Suppressor macrophage treated with lipopolysaccharide for 4 hours (primary cell): ENCODE measurements around the gene GOLGA1.
"Not testable (repeated sequence)": the region's sequence is repeated elsewhere in the genome, so short reads cannot be mapped to it uniquely, and the experiment has no call there.

ENCODE experiments used
- DNase-seq: peaks from one replicate; pipeline ENCODE4 v3.0.0-alpha.2; 2020

GOLGA1 gene

GRCh38 chr9:124855944-124856765 is 84.7 kb downstream of the GOLGA1 start:
- no peak for DNase-seq

GRCh38 chr9:124855566-124855943 is 85.3 kb downstream of the GOLGA1 start:
- no peak for DNase-seq

DNA sequence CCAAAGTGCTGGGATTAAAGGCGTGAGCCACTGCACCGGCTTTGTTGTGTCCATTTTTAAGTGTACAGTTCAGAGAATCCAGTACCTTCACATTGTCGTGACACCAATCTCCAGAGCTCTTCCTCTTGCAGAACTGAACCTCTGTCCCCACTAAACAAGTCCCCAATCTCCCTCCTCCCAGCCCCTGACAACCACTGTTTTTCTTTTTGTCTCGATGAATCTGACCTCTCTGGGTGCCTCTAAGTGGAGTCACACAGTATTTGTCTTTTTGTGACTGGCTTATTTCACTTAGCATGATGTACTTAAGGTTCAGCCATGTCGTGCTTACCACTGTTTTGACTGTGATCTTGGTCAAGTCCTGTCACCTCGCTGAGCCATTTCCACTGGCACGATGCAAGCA is 86.1 kb downstream of the GOLGA1 start:
- DNase-seq: no peak

DNA sequence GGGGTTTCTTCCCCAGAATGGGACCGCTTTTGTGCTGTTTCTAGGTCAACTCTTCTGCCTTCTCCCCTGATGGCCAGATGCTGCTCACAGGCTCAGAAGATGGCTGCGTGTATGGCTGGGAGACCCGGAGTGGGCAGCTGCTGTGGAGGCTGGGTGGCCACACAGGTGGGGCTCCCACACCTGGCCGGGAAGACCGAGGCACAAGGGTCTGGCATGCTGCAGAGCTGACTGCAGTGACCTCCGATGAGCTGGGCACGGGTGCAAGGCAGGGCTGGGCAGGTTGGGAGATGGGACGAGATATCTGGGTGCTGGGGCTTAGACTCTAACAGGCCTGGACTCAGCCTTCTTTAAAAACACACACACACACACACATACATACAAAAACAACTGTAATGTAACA is 86.7 kb downstream of the GOLGA1 start:
- no peak for DNase-seq

GRCh38 chr9:124853605-124854143 is 87.2 kb downstream of the GOLGA1 start:
- DNase-seq: no peak

GRCh38 chr9:124852829-124853531 is 87.9 kb downstream of the GOLGA1 start, which contains the start of gene WDR38:
Gene WDR38 (plus strand): TSS chr9:124853460. CDS start chr9:124853532, 72 bp downstream.
- DNase-seq: peak; percentile 90

GRCh38 chr9:124852121-124852828 is 88.6 kb downstream of the GOLGA1 start:
- DNase-seq: no peak

GRCh38 chr9:124849801-124850200 is 91.1 kb downstream of the GOLGA1 start:
- no peak for DNase-seq

DNA sequence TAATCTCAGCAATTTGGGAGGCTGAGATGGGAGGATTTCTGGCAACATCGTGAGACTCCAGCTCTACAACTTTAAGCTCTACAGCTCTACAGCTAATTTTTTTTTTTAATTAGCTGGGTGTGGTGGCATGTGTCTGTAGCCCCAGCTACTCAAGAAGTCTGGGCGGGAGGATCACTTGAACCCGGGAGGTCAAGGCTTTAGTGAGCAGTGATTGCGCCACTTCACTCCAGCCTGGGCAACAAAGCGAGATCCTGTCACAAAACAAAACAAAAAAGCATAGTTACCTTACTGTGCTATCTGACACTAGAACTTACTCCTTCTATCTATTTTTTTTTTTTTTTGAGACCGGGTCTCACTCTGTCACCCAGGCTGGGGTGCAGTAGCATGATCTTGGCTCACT is 93.9 kb downstream of the GOLGA1 start:
- DNase-seq: no peak

- not testable (repeated sequence) for DNase-seq
Observed at GRCh38 chr9:124846467-124846866, 94.4 kb downstream of the GOLGA1 start.

DNA sequence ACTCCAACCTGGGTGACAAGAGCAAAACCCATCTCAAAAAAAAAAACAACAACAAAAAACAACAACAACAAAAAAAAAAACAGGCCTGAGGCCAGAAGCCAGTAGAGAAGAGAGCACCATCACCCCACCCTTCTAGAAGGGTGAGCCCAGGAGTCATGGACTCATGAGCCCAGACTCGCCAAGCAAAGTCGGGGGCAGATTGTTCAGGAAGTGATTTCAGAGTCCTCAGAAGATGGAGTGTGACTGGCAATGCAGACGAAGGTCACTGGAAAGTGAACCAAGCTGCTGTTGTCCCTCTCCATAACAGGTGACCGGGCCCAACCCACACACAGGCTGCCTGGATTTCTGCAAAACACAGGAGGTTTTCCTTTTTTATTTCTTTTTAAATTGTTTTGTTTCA is 96.6 kb downstream of the GOLGA1 start:
- no peak for DNase-seq

- no peak for DNase-seq
Observed at GRCh38 chr9:124843456-124844034, 97.3 kb downstream of the GOLGA1 start.

GRCh38 chr9:124841075-124841821 is 99.6 kb downstream of the GOLGA1 start:
- no peak for DNase-seq

DNA sequence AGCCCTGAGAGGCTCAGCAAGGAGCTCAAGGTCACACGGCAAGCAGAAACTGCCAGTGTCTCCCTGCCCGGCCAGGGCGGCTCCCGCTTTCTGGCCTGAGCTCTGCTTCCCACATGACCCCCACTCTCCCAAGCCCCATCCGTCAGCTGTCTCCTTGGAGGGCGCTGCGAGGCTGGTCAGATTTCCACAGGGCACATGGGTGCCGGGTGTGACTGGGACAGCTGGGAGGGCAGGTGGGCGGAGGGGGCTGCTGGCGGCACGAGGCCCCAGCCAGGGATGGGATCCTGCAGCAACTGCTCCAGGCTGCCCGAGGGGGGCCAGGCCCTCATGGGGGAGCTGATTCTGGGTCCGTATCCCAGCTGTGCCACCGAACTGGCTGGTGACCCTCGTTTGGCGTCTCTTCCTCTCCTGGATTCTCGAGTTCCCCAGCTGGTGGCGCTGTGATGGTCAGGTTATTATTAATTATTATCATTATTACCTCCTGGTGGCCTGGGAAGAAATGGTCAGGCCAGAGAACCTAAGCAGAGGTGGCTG is 100.5 kb downstream of the GOLGA1 start:
- no peak for DNase-seq

DNA sequence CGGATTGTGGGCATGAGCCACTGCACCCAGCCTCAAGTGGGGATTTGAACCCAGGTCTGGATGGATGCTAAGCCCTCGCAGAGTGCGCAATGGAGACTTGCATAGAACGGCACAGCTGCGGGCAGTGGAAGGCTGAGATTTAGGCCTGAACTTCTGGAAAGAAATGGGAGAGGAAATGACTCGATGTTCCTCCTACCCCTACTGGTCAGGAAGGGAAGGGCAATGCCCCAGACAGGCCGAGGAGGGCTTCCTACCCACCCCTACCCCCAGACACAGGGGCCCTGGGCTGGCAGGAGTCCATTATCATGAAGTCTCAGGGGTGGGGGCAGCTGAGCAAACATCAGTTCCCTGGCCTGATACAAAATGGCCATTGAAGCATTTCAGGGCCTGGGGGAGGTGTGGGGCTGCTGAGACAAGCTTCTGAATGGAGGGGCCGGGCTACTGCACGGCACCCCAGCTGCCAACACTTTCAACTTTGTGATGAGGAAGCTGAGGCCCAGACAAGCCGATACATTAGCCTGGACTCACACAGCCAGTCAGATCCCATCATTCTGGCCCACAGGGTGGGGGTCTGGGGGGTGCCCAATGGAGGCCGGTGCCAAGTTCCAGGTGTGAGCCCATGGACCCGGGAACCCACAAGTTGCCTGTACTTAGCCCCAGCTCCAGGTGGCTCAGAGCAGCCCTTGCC is 101.1 kb downstream of the GOLGA1 start:
- DNase-seq: peak; percentile 35

DNA sequence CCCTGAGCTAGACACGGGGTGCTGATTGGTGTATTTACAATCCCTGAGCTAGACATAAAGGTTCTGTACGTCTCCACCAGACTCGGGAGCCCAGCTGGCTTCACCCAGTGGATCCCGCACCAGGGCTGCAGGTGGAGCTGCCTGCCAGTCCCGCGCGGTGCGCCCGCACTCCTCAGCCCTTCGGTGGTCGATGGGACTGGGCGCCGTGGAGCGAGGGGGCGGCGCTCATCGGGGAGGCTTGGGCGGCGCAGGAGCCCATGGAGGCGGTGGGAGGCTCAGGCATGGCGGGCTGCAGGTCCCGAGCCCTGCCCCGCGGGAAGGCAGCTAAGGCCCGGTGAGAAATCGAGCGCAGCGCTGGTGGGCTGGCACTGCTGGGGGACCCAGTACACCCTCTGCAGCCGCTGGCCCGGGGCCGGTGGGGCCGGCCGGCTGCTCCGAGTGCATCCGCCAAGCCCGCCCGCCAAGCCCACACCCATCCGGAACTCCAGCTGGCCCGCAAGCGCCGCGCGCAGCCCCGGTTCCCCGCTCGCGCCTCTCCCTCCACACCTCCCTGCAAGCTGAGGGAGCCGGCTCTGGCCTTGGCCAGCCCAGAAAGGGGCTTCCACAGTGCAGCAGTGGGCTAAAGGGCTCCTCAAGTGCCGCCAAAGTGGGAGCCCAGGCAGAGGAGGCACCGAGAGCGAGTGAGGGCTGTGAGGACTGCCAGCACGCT is 102.2 kb downstream of the GOLGA1 start:
- DNase-seq: not testable (repeated sequence)

DNA sequence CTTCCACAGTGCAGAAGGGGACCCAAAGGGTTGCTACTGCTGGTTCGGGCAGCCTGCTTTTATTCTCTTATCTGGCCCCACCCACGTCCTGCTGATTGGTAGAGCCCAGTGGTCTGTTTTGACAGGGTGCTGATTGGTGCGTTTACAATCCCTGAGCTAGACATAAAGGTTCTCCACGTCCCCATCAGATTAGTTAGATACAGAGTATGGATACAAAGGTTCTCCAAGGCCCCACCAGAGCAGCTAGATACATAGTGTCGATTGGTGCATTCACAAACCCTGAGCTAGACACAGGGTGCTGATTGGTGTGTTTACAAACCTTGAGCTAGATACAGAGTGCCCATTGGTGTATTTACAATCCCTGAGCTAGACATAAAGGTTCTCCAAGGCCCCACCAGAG is 102.8 kb downstream of the GOLGA1 start:
- not testable (repeated sequence) for DNase-seq

DNA sequence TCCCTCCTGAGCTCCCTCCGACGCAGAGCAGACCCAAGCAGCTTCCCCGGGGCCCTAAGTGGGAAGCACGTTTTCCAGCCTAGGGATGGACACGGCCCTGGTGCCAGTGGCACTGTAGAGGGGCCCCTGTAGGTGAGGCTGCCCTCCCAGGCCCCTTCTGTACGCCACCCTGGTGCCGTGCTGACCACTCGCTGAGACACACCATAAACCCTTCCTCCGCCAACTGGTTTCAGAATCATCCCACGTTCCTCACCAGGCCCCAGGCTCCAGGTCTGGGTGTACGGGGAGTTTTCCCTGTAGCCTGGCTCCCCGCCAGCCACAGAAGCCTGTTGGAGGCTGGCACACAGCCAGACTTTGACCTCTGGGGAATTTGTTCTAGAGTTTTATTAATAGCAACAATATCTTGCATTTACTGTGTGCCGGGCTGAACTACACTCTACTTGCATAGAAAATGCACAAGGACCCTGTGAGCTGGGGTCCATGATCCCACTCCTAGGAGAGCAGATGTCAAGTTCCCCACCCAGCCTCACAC is 105.8 kb downstream of the GOLGA1 start:
- no peak for DNase-seq

DNA sequence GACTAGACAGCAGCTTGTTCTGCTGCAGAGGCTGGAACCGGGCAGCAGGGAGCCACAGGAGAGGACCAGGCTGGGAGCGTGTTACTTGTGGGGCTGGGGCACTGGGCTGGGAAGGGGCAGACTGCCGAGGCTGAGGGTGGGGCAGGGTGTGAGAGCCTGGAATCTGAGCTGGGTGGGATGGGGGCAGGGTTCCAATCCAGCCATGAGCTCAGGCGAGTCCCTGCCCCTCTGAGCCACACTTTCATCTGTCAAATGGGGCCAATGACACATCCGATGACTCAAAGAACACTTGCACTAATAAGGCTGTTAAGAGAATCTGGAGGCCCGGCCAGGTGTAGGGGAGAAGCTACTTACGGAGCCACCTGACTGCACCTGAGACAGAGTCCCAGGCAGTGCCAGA is 106.3 kb downstream of the GOLGA1 start:
- DNase-seq: no peak

DNA sequence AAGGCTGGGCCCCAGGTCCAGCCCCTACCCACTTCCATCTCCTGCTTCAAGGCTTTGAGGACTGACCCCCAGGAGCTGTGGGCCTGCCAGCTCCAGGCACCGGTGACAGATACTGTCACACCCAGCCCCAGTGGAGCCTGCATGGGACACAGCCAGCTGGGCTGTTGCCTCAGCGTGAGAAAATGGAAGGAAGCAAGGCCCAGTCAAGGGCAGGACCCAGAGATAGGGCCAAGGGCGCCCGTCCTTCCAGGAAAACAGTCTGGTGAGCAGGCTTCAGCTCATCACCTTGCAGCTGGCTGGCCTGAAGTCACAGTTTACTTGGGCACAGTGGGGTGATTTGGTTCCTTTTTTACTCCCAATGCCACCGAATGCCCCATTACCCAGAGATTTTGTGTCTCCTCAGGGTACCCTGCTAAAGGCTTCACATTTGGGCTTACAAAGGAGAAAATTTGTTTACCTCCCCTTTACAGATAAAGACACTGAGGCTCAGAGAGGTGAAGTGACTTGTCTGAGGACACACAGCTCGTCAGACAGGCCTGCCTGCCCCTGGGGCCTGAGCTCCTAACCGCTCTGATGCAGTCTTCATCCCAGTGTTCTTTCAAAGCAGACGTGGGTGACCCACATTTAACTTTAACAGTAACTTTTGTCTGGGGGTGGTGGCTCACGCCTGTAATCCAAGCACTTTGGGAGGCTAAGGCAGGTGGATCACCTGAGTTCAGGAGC is 109.1 kb downstream of the GOLGA1 start:
- no peak for DNase-seq
